OCI-LY3 (cell line): ENCODE measurements around the gene GRN.
"Not testable (repeated sequence)": the region's sequence is repeated elsewhere in the genome, so short reads cannot be mapped to it uniquely, and the experiment has no call there.

Experiments used
- H2AFZ ChIP-seq: fragments of 200-600, 300-600 bp; shearing (Covaris generic); 2 replicates; pipeline ENCODE4 v1.6.0; 2014; ENCODE audit warnings: antibody characterized with exemption, low read depth, low read length
- H3K27ac ChIP-seq: fragments of 200-600, 300-600 bp; sonication (generic); 2 replicates; pipeline ENCODE4 v1.5.1; 2014; ENCODE audit warnings: mild to moderate bottlenecking, low read length, moderate library complexity, mixed read lengths
- H3K27me3 ChIP-seq: fragments of 200-600, 300-600 bp; sonication (generic); 2 replicates; pipeline ENCODE4 v1.6.1; 2014; ENCODE audit warnings: low read depth, low read length, mixed read lengths
- H3K36me3 ChIP-seq: fragments of 200-600, 300-600 bp; sonication (generic); replicated peaks from 2 replicates; pipeline ENCODE3; 2014; ENCODE audit warnings: low read depth, low read length, mixed read lengths
- H3K4me1 ChIP-seq: fragments of 300-600, 200-600 bp; sonication (generic); 2 replicates; pipeline ENCODE4 v1.6.1; 2014; ENCODE audit warnings: low read length, mixed read lengths
- H3K4me2 ChIP-seq: fragments of 200-600, 300-600 bp; sonication (generic); 2 replicates; pipeline ENCODE4 v1.6.1; 2014; ENCODE audit warnings: low read length, mixed read lengths
- H3K4me3 ChIP-seq: fragments of 300-600, 200-600 bp; sonication (generic); 2 replicates; pipeline ENCODE4 v1.5.1; 2014; ENCODE audit warnings: antibody characterized with exemption, mild to moderate bottlenecking, low read length, moderate library complexity
- H3K79me2 ChIP-seq: fragments of 300-600, 200-600 bp; shearing (Covaris generic); 2 replicates; pipeline ENCODE4 v1.6.1; 2014; ENCODE audit warnings: mild to moderate bottlenecking, low read length, mixed read lengths
- H3K9ac ChIP-seq: fragments of 300-600, 200-600 bp; shearing (Covaris generic); 2 replicates; pipeline ENCODE4 v1.6.0; 2014; ENCODE audit warnings: mild to moderate bottlenecking, low read length, moderate library complexity
- H3K9me3 ChIP-seq: fragments of 200-600, 300-600 bp; shearing (Covaris generic); 2 replicates; pipeline ENCODE4 v1.6.1; 2014; ENCODE audit warnings: low read length, mixed read lengths; ENCODE audit not compliant: insufficient read depth
- H4K20me1 ChIP-seq: fragments of 200-600, 300-600 bp; sonication (generic); 2 replicates; pipeline ENCODE4 v1.6.1; 2016; ENCODE audit warnings: low read length, mixed read lengths; ENCODE audit not compliant: insufficient read depth
- CTCF ChIP-seq: fragments of 200-600, 300-600 bp; sonication (generic); IDR thresholded peaks from 2 replicates; pipeline ENCODE4 v1.5.1; 2014; ENCODE audit warnings: antibody characterized with exemption, low read length, low read depth
- EZH2phosphoT487 ChIP-seq: fragments of 200-600 bp; shearing (Covaris generic); IDR thresholded peaks from 2 replicates; pipeline ENCODE4 v1.6.1; 2018; ENCODE audit warnings: antibody characterized with exemption, mixed run types, low read depth

Gene GRN

DNA sequence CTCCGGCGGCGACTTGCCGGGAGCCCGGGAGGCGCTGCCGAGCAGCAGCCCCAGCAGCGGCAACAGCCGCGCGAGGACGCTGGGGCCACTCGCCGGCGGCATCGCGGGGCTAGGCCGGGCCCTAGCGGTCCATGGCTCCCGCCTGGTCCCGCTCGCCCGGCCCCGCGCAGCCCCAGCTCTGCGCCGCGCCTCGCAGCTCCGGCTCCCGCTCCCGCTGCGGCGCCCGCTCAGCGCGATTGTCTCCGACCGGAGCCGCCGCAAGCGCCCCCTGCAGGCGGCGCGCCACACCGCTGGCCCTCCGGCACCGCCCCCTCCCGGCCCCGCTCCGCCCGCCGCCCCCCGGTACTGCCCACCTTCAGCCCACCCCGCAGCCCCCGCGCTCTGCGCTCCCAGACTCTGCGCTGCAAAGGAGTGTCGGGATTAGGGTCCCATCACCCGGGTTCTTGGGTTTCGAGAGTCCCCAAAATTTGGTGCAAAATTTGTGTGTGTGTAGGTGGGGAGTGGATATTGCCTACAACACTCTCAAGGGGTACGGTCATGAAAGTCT is 18.6 kb downstream of the GRN start, which contains the start of gene FAM171A2:
Gene FAM171A2, minus strand, starts transcription at position 241 of the 547 bp plus-strand sequence. Its CDS starts 139 bp downstream, at position 102.
- Histone ChIP-seq H3K4me3 (peak within 1 kb of the TSS; percentile 93), H3K4me2 (peak within 1 kb of the TSS; percentile 93), H3K4me1 (peaks cover 7% of the 10 kb centered on the region), H3K9ac (peak within 1 kb of the TSS; percentile 86), H3K27me3 (peaks cover 19% of the 10 kb centered on the region), H4K20me1 (no peaks in the 10 kb centered on the region), H3K9me3 (no peaks in the 10 kb centered on the region), H3K36me3 (no peaks in the 10 kb centered on the region), H2AFZ (peak within 1 kb of the TSS; percentile 73), H3K27ac (no peak within 1 kb of the TSS), H3K79me2 (no peaks in the 10 kb centered on the region)
- TF ChIP-seq EZH2phosphoT487 (no peak), CTCF (peak; percentile 45)

- not testable (repeated sequence) for H4K20me1 ChIP-seq, H3K79me2 ChIP-seq, H3K4me3 ChIP-seq
These were observed 19.9 kb downstream of the GRN start for GRCh38 chr17:44365051-44365450.

DNA sequence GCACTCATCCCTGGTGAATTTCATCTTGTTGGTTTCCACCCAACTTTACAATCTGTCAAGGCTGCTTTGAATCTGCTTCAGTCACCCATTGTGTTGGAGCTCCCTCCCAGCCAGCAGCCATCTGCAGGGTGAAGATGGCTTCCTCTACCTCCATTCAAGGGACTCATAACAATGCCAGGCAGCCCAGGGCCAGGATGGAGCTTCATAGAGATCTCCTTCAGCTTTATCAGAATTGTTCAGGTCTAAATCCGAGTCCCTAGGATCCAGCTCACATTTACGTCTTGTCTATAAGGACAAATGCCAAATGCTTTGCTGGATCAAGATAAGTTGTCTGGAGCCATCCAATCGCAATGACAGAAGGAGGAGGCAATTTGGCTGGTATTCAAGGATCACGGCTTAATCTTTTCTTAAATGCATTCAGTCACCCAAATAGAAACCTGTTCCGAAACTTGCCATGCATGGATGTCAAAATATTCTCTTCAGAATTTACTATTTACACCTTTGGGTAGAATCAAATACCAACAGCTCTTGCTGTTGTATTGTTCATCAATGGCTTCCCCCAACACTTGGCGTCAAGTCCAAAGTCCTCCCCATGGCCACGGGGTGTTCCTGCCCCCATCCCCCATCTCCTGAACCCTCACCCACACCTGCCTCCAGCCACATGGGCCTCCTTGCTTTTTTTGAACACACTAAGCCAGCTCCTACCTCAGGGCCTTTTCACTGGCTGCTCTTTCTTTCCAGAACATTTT is 22.3 kb downstream of the GRN start:
- no peak overlapping the region for H3K27ac ChIP-seq
- no peak overlapping the region for H3K4me3 ChIP-seq
- no peak overlapping the region for H2AFZ ChIP-seq
- H3K9me3 ChIP-seq: no peaks in the 10 kb centered on the region
- no peak overlapping the region for H3K9ac ChIP-seq
- H3K36me3 ChIP-seq: no peaks in the 10 kb centered on the region
- no peak for TF ChIP-seq CTCF
- TF ChIP-seq EZH2phosphoT487: no peak
- H3K4me1 ChIP-seq: peaks cover 4% of the 10 kb centered on the region
- peaks cover 19% of the 10 kb centered on the region for H3K27me3 ChIP-seq
- no peaks in the 10 kb centered on the region for H3K79me2 ChIP-seq
- H4K20me1 ChIP-seq: no peaks in the 10 kb centered on the region
- no peak overlapping the region for H3K4me2 ChIP-seq

More at GRCh38 chr17:44365051-44365450, 19.9 kb downstream of the GRN start:
- H3K9me3 ChIP-seq, H2AFZ ChIP-seq, H3K4me2 ChIP-seq, H3K36me3 ChIP-seq, H3K4me1 ChIP-seq, H3K9ac ChIP-seq, H3K27ac ChIP-seq: not testable (repeated sequence)
- H3K27me3 ChIP-seq: peaks cover 19% of the 10 kb centered on the region

GRCh38 chr17:44368391-44369243 is 23.5 kb downstream of the GRN start:
- H3K9ac ChIP-seq, H3K4me1 ChIP-seq, H2AFZ ChIP-seq, H3K27ac ChIP-seq, H3K79me2 ChIP-seq, H3K4me2 ChIP-seq, H4K20me1 ChIP-seq, H3K9me3 ChIP-seq, H3K4me3 ChIP-seq, H3K36me3 ChIP-seq: not testable (repeated sequence)
- H3K27me3 ChIP-seq: peaks cover 19% of the 10 kb centered on the region

GRCh38 chr17:44369414-44370023 is 24.4 kb downstream of the GRN start:
- H3K9me3 ChIP-seq, H3K4me2 ChIP-seq, H3K27ac ChIP-seq, H2AFZ ChIP-seq, H3K36me3 ChIP-seq, H4K20me1 ChIP-seq, H3K79me2 ChIP-seq, H3K4me1 ChIP-seq, H3K4me3 ChIP-seq, H3K9ac ChIP-seq: not testable (repeated sequence)
- H3K27me3 ChIP-seq: peaks cover 19% of the 10 kb centered on the region
